ENCODE data around the gene ASIC2.

ASIC2 gene

GRCh38 chr17:33204156-33204555 is 88.9 kb downstream of the ASIC2 start:
- no peak for DNase-seq (ENCODE audit: low read depth in 1 of 2, low spot score in 1 of 2)
- Histone ChIP-seq H3K4me3 (replicated peaks; ENCODE audit: insufficient read depth, low read length) (no peak overlapping the region), H3K27ac (replicated peaks) (no peak overlapping the region), H3K27me3 (ENCODE audit: insufficient read depth, poor library complexity, severe bottlenecking) (no peaks in the 10 kb centered on the region)
- TF ChIP-seq SPI1 (IDR thresholded peaks at IDR 0.05; ENCODE audit: borderline replicate concordance, low read depth): no peak
- no peak for TF ChIP-seq POLR2AphosphoS5 (IDR thresholded peaks at IDR 0.05; ENCODE audit: low read depth)

- Histone ChIP-seq H3K27me3 (ENCODE audit: insufficient read depth, poor library complexity, severe bottlenecking) (no peaks in the 10 kb centered on the region), H3K27ac (replicated peaks) (no peak overlapping the region), H3K4me3 (replicated peaks; ENCODE audit: insufficient read depth, low read length) (no peak overlapping the region)
- no peak for DNase-seq (ENCODE audit: low read depth in 1 of 2, low spot score in 1 of 2)
- no peak for TF ChIP-seq POLR2AphosphoS5 (IDR thresholded peaks at IDR 0.05; ENCODE audit: low read depth)
- TF ChIP-seq GABPA (IDR thresholded peaks at IDR 0.05; ENCODE audit: low read depth): no peak
- no peak for TF ChIP-seq REST (IDR thresholded peaks at IDR 0.05; ENCODE audit: insufficient replicate concordance, low read depth)
- no peak for TF ChIP-seq SPI1 (IDR thresholded peaks at IDR 0.05; ENCODE audit: borderline replicate concordance, low read depth)
- TF ChIP-seq CTCF (IDR thresholded peaks at IDR 0.05; ENCODE audit: insufficient read depth, low read length): no peak
Observed at GRCh38 chr17:33202796-33203495, 90.1 kb downstream of the ASIC2 start.

GRCh38 chr17:33202021-33202420 is 91.1 kb downstream of the ASIC2 start:
- DNase-seq (ENCODE audit: low read depth in 1 of 2, low spot score in 1 of 2): no peak
- H3K27me3 ChIP-seq (ENCODE audit: insufficient read depth, poor library complexity, severe bottlenecking): no peaks in the 10 kb centered on the region
- no peak for TF ChIP-seq GABPA (IDR thresholded peaks at IDR 0.05; ENCODE audit: low read depth)
- no peak for TF ChIP-seq SPI1 (IDR thresholded peaks at IDR 0.05; ENCODE audit: borderline replicate concordance, low read depth)
- TF ChIP-seq POLR2AphosphoS5 (IDR thresholded peaks at IDR 0.05; ENCODE audit: low read depth): no peak
- no peak for TF ChIP-seq REST (IDR thresholded peaks at IDR 0.05; ENCODE audit: insufficient replicate concordance, low read depth)
- TF ChIP-seq CTCF (IDR thresholded peaks at IDR 0.05; ENCODE audit: insufficient read depth, low read length): no peak
- H3K27ac ChIP-seq (replicated peaks): no peak overlapping the region
- no peak overlapping the region for H3K4me3 ChIP-seq (replicated peaks; ENCODE audit: insufficient read depth, low read length)

- no peak for DNase-seq (ENCODE audit: low read depth in 1 of 2, low spot score in 1 of 2)
- Histone ChIP-seq H3K27me3 (ENCODE audit: insufficient read depth, poor library complexity, severe bottlenecking) (no peaks in the 10 kb centered on the region), H3K27ac (replicated peaks) (no peak overlapping the region), H3K4me3 (replicated peaks; ENCODE audit: insufficient read depth, low read length) (no peak overlapping the region)
- TF ChIP-seq SPI1 (IDR thresholded peaks at IDR 0.05; ENCODE audit: borderline replicate concordance, low read depth): no peak
Observed at GRCh38 chr17:33201283-33201682, 91.8 kb downstream of the ASIC2 start.

- no peak overlapping the region for H3K27ac ChIP-seq (replicated peaks)
- no peak for DNase-seq (ENCODE audit: low read depth in 1 of 2, low spot score in 1 of 2)
- H3K4me3 ChIP-seq (replicated peaks; ENCODE audit: insufficient read depth, low read length): no peak overlapping the region
- H3K27me3 ChIP-seq (ENCODE audit: insufficient read depth, poor library complexity, severe bottlenecking): no peaks in the 10 kb centered on the region
- TF ChIP-seq CTCF (IDR thresholded peaks at IDR 0.05; ENCODE audit: insufficient read depth, low read length) (no peak), REST (IDR thresholded peaks at IDR 0.05; ENCODE audit: insufficient replicate concordance, low read depth) (no peak), GABPA (IDR thresholded peaks at IDR 0.05; ENCODE audit: low read depth) (no peak), POLR2AphosphoS5 (IDR thresholded peaks at IDR 0.05; ENCODE audit: low read depth) (no peak), SPI1 (IDR thresholded peaks at IDR 0.05; ENCODE audit: borderline replicate concordance, low read depth) (no peak)
Observed at GRCh38 chr17:33200587-33200986, 92.5 kb downstream of the ASIC2 start.

Measured in HL-60 (cell line).